Naive thymus-derived CD4-positive, alpha-beta T cell (primary cell): ENCODE measurements around the gene TFF3. TPM values are rescaled to one million over a fixed set of nuclear protein-coding genes. Genes with fewer than 3 reads are reported as not detected.

Experiments
- ATAC-seq: fragments of 150-1000 bp; cut with Tn5 transposase; 2 replicates; pipeline ENCODE4 v1.10.0; 2021; ENCODE audit warnings: mild to moderate bottlenecking, moderate library complexity
- CTCF ChIA-PET: fragments of 350-600 bp; sonication (Branson Sonifier 250); formaldehyde crosslinking; loops from one replicate; lab custom pipeline; 2021; ENCODE audit warnings: antibody characterized with exemption; lab: Charles Lee
- POLR2A ChIA-PET: fragments of 350-600 bp; sonication (Branson Sonifier 250); formaldehyde crosslinking; loops from one replicate; lab custom pipeline; 2021; ENCODE audit warnings: antibody characterized with exemption, inconsistent platforms; lab: Charles Lee
- DNase-seq, 9 donors: peaks; one replicate each; pipeline versions ENCODE4 v3.0.0 to v3.0.0-alpha.2; 2020 to 2022; ENCODE audit warnings: mixed read lengths in 1 of 9
- H3K27ac ChIP-seq: one replicate; pipeline ENCODE4 v1.7.0; 2013; ENCODE audit warnings: mild to moderate bottlenecking, low read depth, low read length, moderate library complexity
- H3K27me3 ChIP-seq, 2 donors: one replicate each; pipeline ENCODE4 v1.7.0; 2013; ENCODE audit warnings: low read length in 2 of 2, mild to moderate bottlenecking in 2 of 2, moderate library complexity in 2 of 2; ENCODE audit not compliant: control insufficient read depth in 2 of 2, insufficient read depth in 2 of 2
- H3K36me3 ChIP-seq, 3 experiments: 1 replicate in 2 of 3; 2 replicates in 1 of 3; pipeline ENCODE4 v1.7.0; 2013; ENCODE audit warnings: low read length in 3 of 3, mild to moderate bottlenecking in 3 of 3, moderate library complexity in 1 of 3; ENCODE audit not compliant: insufficient read depth in 3 of 3, control insufficient read depth in 2 of 3
- H3K4me1 ChIP-seq, 2 donors: one replicate each; pipeline ENCODE4 v1.7.0; 2013; ENCODE audit warnings: low read length in 2 of 2, mild to moderate bottlenecking in 2 of 2, moderate library complexity in 1 of 2; ENCODE audit not compliant: control insufficient read depth in 2 of 2, insufficient read depth in 2 of 2
- H3K4me3 ChIP-seq: 2 replicates; pipeline ENCODE4 v1.7.0; 2013; ENCODE audit warnings: mild to moderate bottlenecking, low read length
- H3K9me3 ChIP-seq, 3 experiments: 1 replicate in 2 of 3; 2 replicates in 1 of 3; pipeline ENCODE4 v1.7.0; 2013; ENCODE audit warnings: low read length in 3 of 3; ENCODE audit not compliant: control insufficient read depth in 2 of 3
- H3K27ac Mint-ChIP-seq, 9 donors: one replicate each; pipeline ENCODE4 v1.8.0; 2020 to 2022; ENCODE audit warnings: mixed read lengths in 9 of 9, mild to moderate bottlenecking in 8 of 9, moderate library complexity in 5 of 9, inconsistent platforms in 2 of 9
- H3K27me3 Mint-ChIP-seq, 5 donors: one replicate each; pipeline ENCODE4 v1.8.0; 2021 to 2022; ENCODE audit warnings: mixed read lengths in 5 of 5, mild to moderate bottlenecking in 1 of 5
- H3K36me3 Mint-ChIP-seq, 5 donors: one replicate each; pipeline ENCODE4 v1.8.0; 2020 to 2022; ENCODE audit warnings: mixed read lengths in 5 of 5, mild to moderate bottlenecking in 3 of 5, inconsistent platforms in 1 of 5
- H3K4me1 Mint-ChIP-seq, 7 donors: one replicate each; pipeline ENCODE4 v1.8.0; 2020 to 2022; ENCODE audit warnings: mixed read lengths in 7 of 7, mild to moderate bottlenecking in 3 of 7, inconsistent platforms in 1 of 7
- H3K4me3 Mint-ChIP-seq, 10 donors: one replicate each; pipeline ENCODE4 v1.8.0; 2020 to 2022; ENCODE audit warnings: mild to moderate bottlenecking in 10 of 10, mixed read lengths in 10 of 10, moderate library complexity in 6 of 10, inconsistent platforms in 2 of 10
- H3K9me3 Mint-ChIP-seq, 11 donors: one replicate each; pipeline ENCODE4 v1.8.0; 2020 to 2022; ENCODE audit warnings: mixed read lengths in 11 of 11, mild to moderate bottlenecking in 4 of 11, inconsistent platforms in 1 of 11, moderate library complexity in 1 of 11
- intact Hi-C, 2 donors: fragments of 100-400 bp; cut with micrococcal nuclease; formaldehyde crosslinking; loops; one replicate each; pipeline ENCODE4 v1.15.1; 2023
- polyA plus RNA-seq, 2 donors: library from polyadenylated mRNA; unstranded; fragments of 300-500 nt; fragmentation: Illumina TruSeq; gene quantifications; one replicate each; pipeline ENCODE4 v1.2.3, GENCODE V29; 2021
- total RNA-seq, 6 experiments: library from RNA in 5 of 6; stranded (reverse) in 5 of 6; gene quantifications; 1 replicate in 5 of 6; 2 replicates in 1 of 6; pipeline ENCODE4 v1.2.3 and lab custom pipeline; 2021 to 2026

Gene TFF3
- total and polyA plus RNA-seq, 7 experiments from 2014 or later: not detected

DNA sequence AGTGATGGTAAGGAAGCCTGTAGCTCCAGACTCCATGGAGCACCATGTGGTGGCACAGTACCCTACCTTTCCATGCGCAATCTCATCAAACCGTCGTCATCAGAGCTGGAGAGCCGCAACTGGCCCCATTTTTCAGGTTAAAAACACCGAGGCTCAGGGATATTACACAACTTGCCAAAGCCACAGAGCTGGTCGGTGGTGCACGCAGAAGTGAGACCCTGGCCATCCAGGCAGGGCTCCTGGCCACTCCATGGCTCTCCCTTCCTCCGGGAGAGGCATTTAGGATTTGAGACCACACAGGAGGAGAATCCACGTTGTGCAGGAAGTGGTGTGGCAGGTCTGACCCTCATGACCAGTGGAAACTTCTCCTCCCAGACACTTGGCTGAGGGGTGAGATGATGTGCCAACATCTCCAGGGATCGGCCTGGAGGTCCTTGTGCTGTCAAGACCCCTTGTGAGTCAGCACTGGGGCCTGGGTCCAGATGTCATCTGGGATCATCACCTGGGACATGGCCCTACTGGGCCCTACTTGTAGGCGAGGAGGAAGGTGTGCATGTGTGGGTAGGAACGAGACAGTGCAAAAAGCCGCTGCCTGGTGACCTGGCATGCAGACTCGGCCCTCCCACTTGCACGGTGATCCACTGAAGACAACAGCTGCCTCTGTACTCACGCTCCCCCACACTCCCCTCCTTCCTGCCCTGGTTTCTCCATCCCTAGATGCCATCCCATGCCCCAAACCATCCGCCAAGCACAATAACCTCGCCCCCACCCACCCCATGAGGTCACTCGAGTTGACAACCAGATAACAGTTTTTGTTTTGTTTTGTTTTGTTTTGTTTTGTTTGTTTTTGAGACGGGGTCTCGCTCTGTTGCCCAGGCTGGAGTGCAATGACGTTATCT is 10.4 kb downstream of the TFF3 start:
- Histone ChIP-seq H3K36me3 (no peaks in the 10 kb centered on the region), H3K9me3 (no peaks in the 10 kb centered on the region), H3K27me3 (no peaks in the 10 kb centered on the region), H3K27ac (no peak overlapping the region), H3K4me1 (peaks cover 0 to 8% of the 10 kb centered on the region in 2 donors), H3K4me3 (no peak overlapping the region)
- Mint-ChIP-seq H3K9me3 (no peaks in the 10 kb centered on the region), H3K27me3 (peaks cover 0 to 15% (median 0%) of the 10 kb centered on the region in 5 donors), H3K27ac (peak overlapping the region in 1 of 9 donors; percentile 21), H3K4me3 (no peak overlapping the region), H3K4me1 (peaks cover 0 to 20% (median 14%) of the 10 kb centered on the region in 7 donors), H3K36me3 (no peaks in the 10 kb centered on the region)
- intact Hi-C loops: loop anchor here in 1 of 2 donors (5.0 kb wide), 1 partner anchor 527 kb away; no protein-coding TSS in a partner anchor
- DNase-seq (no peak), ATAC-seq (no peak)
- ChIA-PET POLR2A (interaction anchor here (0.7 kb wide), 1 partner anchor 185 kb away, joined by 3 read pairs; no protein-coding TSS in a partner anchor), CTCF (no interaction called here)

DNA sequence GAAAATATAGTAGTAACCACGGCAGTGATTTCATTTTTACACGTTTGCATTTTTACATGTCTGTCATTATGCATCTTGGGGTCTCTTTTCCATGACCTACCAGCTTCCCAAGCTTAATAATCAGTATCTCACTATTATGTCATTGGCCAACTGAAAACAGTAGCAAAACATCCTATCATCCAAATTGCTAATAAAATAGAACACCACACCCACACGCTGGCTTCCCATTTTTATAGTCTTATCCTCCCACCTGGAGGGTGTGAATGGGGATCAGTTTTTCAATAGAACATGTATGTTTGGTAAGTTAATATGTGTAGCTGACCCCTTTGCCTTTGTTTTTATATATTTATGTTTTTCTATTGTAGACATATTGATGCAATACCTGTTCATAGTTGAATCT is 11.8 kb downstream of the TFF3 start:
- ChIA-PET POLR2A (no interaction called here), CTCF (no interaction called here)
- Mint-ChIP-seq H3K9me3 (no peaks in the 10 kb centered on the region), H3K27ac (peak overlapping the region in 1 of 9 donors; percentile 13), H3K27me3 (peaks cover 0 to 15% (median 0%) of the 10 kb centered on the region in 5 donors), H3K4me1 (peaks cover 0 to 24% (median 21%) of the 10 kb centered on the region in 7 donors), H3K36me3 (peaks cover 0 to 2% (median 0%) of the 10 kb centered on the region in 5 donors), H3K4me3 (no peak overlapping the region)
- Histone ChIP-seq H3K27ac (no peak overlapping the region), H3K36me3 (no peaks in the 10 kb centered on the region), H3K4me3 (no peak overlapping the region), H3K4me1 (peaks cover 0 to 12% of the 10 kb centered on the region in 2 donors), H3K27me3 (no peaks in the 10 kb centered on the region), H3K9me3 (no peaks in the 10 kb centered on the region)
- no peak for DNase-seq
- no peak for ATAC-seq
- intact Hi-C loops: no loop called here

- POLR2A ChIA-PET: no interaction called here
- peaks cover 0 to 13% (median 0%) of the 10 kb centered on the region in 5 donors for H3K27me3 Mint-ChIP-seq
These were observed 12.4 kb downstream of the TFF3 start for GRCh38 chr21:42302794-42303193.

GRCh38 chr21:42302076-42302650 is 13.0 kb downstream of the TFF3 start:
- Histone ChIP-seq H3K4me1 (peaks cover 0 to 12% of the 10 kb centered on the region in 2 donors), H3K4me3 (no peak overlapping the region), H3K27ac (no peak overlapping the region), H3K36me3 (peaks cover 0 to 12% (median 0%) of the 10 kb centered on the region in 3 experiments), H3K9me3 (no peaks in the 10 kb centered on the region), H3K27me3 (no peaks in the 10 kb centered on the region)
- Mint-ChIP-seq H3K9me3 (no peaks in the 10 kb centered on the region), H3K4me3 (no peak overlapping the region), H3K36me3 (peaks cover 0 to 7% (median 1%) of the 10 kb centered on the region in 5 donors), H3K4me1 (peaks cover 0 to 24% (median 23%) of the 10 kb centered on the region in 7 donors), H3K27ac (peak overlapping the region in 1 of 9 donors; percentile 17), H3K27me3 (peaks cover 0 to 7% (median 0%) of the 10 kb centered on the region in 5 donors)
- DNase-seq (no peak), ATAC-seq (no peak)
- POLR2A ChIA-PET: no interaction called here
- intact Hi-C loops: no loop called here
- CTCF ChIA-PET: no interaction called here

More at GRCh38 chr21:42302794-42303193, 12.4 kb downstream of the TFF3 start:
- H3K36me3 Mint-ChIP-seq: peaks cover 0 to 4% (median 0%) of the 10 kb centered on the region in 5 donors
- H3K27ac Mint-ChIP-seq: peak overlapping the region in 1 of 9 donors; percentile 13
- no peaks in the 10 kb centered on the region for H3K9me3 ChIP-seq
- DNase-seq: no peak
- no peak overlapping the region for H3K4me3 Mint-ChIP-seq
- H3K27ac ChIP-seq: no peak overlapping the region
- H3K4me1 ChIP-seq: peaks cover 0 to 12% of the 10 kb centered on the region in 2 donors
- CTCF ChIA-PET: no interaction called here
- ATAC-seq: no peak
- no peak overlapping the region for H3K4me3 ChIP-seq
- no peaks in the 10 kb centered on the region for H3K9me3 Mint-ChIP-seq
- intact Hi-C loops: no loop called here
- H3K4me1 Mint-ChIP-seq: peaks cover 0 to 24% (median 23%) of the 10 kb centered on the region in 7 donors
- H3K36me3 ChIP-seq: peaks cover 0 to 6% (median 0%) of the 10 kb centered on the region in 3 experiments
- no peaks in the 10 kb centered on the region for H3K27me3 ChIP-seq

GRCh38 chr21:42301371-42302075 is 13.7 kb downstream of the TFF3 start:
- H3K36me3 ChIP-seq: peaks cover 0 to 18% (median 0%) of the 10 kb centered on the region in 3 experiments
- H3K27me3 ChIP-seq: no peaks in the 10 kb centered on the region
- peaks cover 0 to 11% (median 2%) of the 10 kb centered on the region in 5 donors for H3K36me3 Mint-ChIP-seq
- no peak overlapping the region for H3K4me3 ChIP-seq
- CTCF ChIA-PET: no interaction called here
- peaks cover 0 to 12% of the 10 kb centered on the region in 2 donors for H3K4me1 ChIP-seq
- ATAC-seq: no peak
- H3K9me3 ChIP-seq: no peaks in the 10 kb centered on the region
- POLR2A ChIA-PET: no interaction called here
- H3K9me3 Mint-ChIP-seq: no peaks in the 10 kb centered on the region
- no peak for DNase-seq
- intact Hi-C loops: no loop called here
- H3K4me1 Mint-ChIP-seq: peaks cover 0 to 22% (median 19%) of the 10 kb centered on the region in 7 donors
- no peak overlapping the region for H3K4me3 Mint-ChIP-seq
- H3K27me3 Mint-ChIP-seq: peaks cover 0 to under 1% (median 0%) of the 10 kb centered on the region in 5 donors
- peak overlapping the region in 1 of 9 donors; percentile 17 for H3K27ac Mint-ChIP-seq
- H3K27ac ChIP-seq: no peak overlapping the region

DNA sequence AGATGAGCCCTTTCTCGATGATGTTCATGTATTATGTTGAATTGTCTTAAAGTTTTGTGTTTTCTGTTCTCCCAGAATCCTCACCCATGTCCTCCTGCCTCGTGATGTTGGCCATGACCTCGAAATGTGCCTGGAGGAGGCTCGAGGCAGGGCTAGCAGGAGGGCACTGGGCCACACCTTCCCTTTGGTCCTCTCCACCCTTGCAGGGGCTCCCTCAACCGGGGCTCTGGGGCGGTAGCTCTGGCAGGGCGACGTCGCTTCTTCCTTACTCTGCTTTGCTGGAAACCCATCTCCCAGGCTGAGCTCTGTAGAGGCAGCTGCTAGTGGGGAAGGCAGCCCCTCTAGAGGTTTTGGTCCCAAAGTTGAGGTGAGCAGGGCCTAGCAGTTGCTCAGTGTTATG is 14.3 kb downstream of the TFF3 start:
- Mint-ChIP-seq H3K9me3 (no peaks in the 10 kb centered on the region), H3K36me3 (peaks cover 0 to 17% (median 4%) of the 10 kb centered on the region in 5 donors), H3K4me1 (peaks cover 0 to 21% (median 18%) of the 10 kb centered on the region in 7 donors), H3K27ac (peak overlapping the region in 1 of 9 donors; percentile 51), H3K27me3 (no peaks in the 10 kb centered on the region), H3K4me3 (no peak overlapping the region)
- H3K27ac ChIP-seq: no peak overlapping the region
- H3K4me3 ChIP-seq: no peak overlapping the region
- peaks cover 0 to 22% (median 0%) of the 10 kb centered on the region in 3 experiments for H3K36me3 ChIP-seq
- H3K4me1 ChIP-seq: peaks cover 0 to 12% of the 10 kb centered on the region in 2 donors
- CTCF ChIA-PET: no interaction called here
- H3K27me3 ChIP-seq: no peaks in the 10 kb centered on the region
- POLR2A ChIA-PET: interaction anchor here (0.5 kb wide), 1 partner anchor 560 kb away, joined by 3 read pairs; no protein-coding TSS in a partner anchor
- no peak for ATAC-seq
- intact Hi-C loops: no loop called here
- H3K9me3 ChIP-seq: no peaks in the 10 kb centered on the region
- no peak for DNase-seq
